ENCODE results near the gene INSIG2.

DNA sequence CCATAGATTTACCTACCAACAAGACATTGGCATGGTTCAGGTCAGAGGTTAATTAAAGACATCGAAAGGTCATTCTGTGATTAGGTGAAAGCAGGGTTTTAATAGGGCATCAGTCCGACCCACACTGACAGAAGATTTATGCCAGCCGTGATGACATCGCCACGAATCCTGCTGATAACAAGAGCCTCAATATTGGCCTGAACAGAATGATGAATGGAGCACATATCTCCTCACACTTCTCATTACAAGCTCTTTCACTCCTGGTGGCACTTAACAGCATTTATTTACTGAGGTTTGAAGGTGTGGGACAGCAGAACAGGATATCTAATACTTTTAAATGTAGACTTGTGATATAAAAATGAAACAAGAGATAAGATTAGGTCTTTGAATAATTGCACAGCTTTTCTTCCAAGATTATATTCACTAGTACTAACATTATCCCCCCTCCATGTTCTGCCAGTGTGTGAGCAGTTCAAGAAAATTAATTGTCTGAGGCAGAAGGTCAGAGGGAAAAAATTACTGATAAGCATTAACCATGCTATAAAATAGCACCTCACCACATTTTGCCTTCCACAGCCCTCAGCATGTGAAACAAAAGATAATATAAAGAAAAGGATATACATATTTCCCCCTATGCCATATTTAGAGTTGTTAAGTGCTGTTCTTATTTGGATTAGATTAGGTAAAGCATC, 23.1 kb upstream of the INSIG2 start:
- TF ChIP-seq POLR2A (IDR thresholded peaks at IDR 0.05; ENCODE audit: low read length) (no peak), GATA1 (IDR thresholded peaks at IDR 0.05; ENCODE audit: low read depth, low read length) (no peak)

Data from erythroblast (primary cell).